Bronchial epithelial cell (primary cell): ENCODE data around the gene POU2F3. TPM values are rescaled to one million over a fixed set of nuclear protein-coding genes. Genes with fewer than 3 reads are reported as not detected.

ENCODE experiments used
- DNase-seq: peaks from one replicate; pipeline ENCODE4 v3.0.0-alpha.2; 2010; ENCODE audit warnings: low read depth
- FAIRE-seq: peaks from 2 replicates; lab custom pipeline; 2011; peaks lifted over from hg19 to GRCh38; lab: Jason Lieb, UNC
- H3K27me3 ChIP-seq: 2 replicates; pipeline ENCODE4 v1.5.1; 2011; ENCODE audit warnings: low read length; ENCODE audit not compliant: control insufficient read depth, insufficient read depth
- H3K36me3 ChIP-seq: 2 replicates; pipeline ENCODE4 v1.5.1; 2011; ENCODE audit warnings: low read length; ENCODE audit not compliant: control insufficient read depth, insufficient read depth
- H3K4me3 ChIP-seq: 2 replicates; pipeline ENCODE4 v1.5.1; 2011; ENCODE audit warnings: mild to moderate bottlenecking, low read depth, low read length, control low read depth
- total RNA-seq: library from RNA; depleted of rRNA; stranded (reverse); fragments of >200 nt; gene quantifications from 2 replicates; pipeline ENCODE4 v1.2.1, GENCODE V29; 2014
- TF ChIP-seq, protein P1 (sequence below): IDR thresholded peaks from 2 replicates; pipeline ENCODE4 v1.5.1; 2011; ENCODE audit warnings: mild to moderate bottlenecking, moderate library complexity, low read length, control low read depth, inconsistent platforms; ENCODE audit not compliant: insufficient read depth, severe bottlenecking

Gene POU2F3
- total RNA-seq, 1 donor from 2014 or later = not detected

DNA sequence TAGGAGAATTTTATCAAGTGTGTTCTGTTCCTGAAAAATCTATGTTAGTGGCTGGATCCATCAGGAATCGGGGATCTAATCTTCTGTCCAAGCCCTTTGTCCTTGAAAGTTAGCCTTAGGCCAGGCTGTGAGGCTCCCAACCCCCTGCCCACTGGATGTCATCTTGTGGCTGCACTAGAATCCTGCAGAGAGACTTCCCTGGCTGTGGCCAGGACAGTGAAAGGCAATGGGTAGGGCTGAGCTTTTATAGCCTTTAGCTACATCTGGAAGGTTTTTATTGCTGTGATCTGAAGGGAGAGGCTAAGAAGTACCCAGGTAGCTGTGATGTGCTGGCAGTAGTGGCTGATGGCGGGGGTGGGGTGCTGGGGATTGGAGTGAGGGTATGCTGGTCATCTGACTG is 27.0 kb upstream of the POU2F3 start:
- Histone ChIP-seq H3K4me3 (no peak overlapping the region), H3K27me3 (no peaks in the 10 kb centered on the region), H3K36me3 (peaks cover 1% of the 10 kb centered on the region)
- DNase-seq (no peak), FAIRE-seq (no peak)
- TF ChIP-seq, protein P1, sequence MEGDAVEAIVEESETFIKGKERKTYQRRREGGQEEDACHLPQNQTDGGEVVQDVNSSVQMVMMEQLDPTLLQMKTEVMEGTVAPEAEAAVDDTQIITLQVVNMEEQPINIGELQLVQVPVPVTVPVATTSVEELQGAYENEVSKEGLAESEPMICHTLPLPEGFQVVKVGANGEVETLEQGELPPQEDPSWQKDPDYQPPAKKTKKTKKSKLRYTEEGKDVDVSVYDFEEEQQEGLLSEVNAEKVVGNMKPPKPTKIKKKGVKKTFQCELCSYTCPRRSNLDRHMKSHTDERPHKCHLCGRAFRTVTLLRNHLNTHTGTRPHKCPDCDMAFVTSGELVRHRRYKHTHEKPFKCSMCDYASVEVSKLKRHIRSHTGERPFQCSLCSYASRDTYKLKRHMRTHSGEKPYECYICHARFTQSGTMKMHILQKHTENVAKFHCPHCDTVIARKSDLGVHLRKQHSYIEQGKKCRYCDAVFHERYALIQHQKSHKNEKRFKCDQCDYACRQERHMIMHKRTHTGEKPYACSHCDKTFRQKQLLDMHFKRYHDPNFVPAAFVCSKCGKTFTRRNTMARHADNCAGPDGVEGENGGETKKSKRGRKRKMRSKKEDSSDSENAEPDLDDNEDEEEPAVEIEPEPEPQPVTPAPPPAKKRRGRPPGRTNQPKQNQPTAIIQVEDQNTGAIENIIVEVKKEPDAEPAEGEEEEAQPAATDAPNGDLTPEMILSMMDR = no peak

DNA sequence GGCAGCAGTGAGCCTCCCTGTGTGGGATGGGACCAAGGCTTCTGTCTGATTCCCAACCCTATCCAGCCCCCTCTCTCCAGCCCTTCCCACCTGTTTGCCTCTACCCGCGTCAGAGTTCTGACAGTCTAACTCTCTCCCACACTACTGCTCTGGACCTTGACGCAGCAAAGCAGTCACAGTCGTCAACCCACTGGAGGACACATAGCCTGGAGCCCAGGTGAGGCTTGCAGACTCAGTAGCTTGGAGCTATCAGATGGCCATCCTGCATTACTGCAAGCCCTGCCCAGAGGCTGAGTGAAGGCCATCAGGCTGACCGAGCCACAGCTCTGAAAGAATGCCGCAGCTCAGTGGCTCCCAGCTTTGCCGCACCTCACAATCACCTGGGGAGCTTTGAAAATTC is 25.4 kb upstream of the POU2F3 start:
- FAIRE-seq (no peak), DNase-seq (no peak)
- TF ChIP-seq, protein P1 = no peak
- H3K27me3 ChIP-seq = no peaks in the 10 kb centered on the region
- H3K36me3 ChIP-seq = peaks cover 1% of the 10 kb centered on the region
- H3K4me3 ChIP-seq = no peak overlapping the region

DNA sequence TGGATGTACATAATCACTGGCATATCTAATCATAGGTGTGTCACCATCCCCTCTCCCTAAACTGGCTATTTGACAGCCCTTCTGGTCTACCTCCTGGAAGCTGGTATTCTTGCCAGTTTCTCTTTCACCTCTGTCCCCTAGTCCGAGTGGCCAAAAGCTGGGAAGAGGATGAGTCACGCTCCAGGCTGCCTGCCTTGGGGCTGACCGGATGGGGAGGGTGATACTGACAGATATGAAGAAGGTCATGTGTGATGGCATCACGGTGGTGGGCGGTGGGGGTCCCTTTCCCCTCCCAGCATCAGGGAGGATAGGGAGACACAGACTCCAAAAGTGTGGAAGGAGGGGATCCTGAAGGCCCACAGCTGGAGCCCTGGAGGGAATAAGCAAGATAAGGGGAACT is 24.3 kb upstream of the POU2F3 start:
- Histone ChIP-seq H3K36me3 (peaks cover 1% of the 10 kb centered on the region), H3K27me3 (no peaks in the 10 kb centered on the region), H3K4me3 (no peak overlapping the region)
- FAIRE-seq = no peak
- TF ChIP-seq, protein P1 = no peak
- DNase-seq = no peak

DNA sequence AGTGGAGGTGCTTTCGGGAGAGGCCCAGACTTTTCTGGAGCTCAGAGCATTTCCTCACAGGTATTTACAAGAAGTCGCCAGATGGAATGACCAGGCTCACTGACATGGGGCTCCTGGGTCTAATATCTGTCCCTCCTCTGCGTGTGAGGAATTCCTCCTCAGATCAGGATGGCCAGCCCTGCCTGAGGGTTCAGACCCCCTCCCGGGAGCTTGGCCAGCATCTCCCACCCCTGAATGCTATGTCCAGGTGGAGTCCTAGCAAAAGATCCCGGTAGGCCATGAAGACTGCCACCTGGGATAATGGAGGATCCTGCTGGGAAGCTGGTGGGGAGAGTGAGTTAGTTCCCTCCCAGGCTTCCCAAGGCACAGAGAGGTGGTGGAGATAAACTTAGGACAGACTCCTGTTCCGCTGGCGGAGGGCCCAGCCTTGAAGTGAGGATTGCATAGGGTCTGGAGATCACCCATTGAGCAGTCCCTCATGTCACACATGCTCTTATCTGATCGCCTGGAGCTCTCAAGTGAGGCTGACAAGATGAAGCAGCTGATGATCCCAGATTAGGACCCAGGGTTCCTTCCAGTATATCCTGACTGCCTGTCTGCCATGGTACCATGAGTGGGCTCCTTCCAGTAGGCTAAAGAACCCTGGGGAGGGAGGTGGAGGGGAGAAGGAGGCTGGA is 23.4 kb upstream of the POU2F3 start:
- FAIRE-seq (peak; percentile 77), DNase-seq (no peak)
- Histone ChIP-seq H3K36me3 (peaks cover 1% of the 10 kb centered on the region), H3K27me3 (no peaks in the 10 kb centered on the region), H3K4me3 (no peak overlapping the region)
- TF ChIP-seq, protein P1 = no peak

DNA sequence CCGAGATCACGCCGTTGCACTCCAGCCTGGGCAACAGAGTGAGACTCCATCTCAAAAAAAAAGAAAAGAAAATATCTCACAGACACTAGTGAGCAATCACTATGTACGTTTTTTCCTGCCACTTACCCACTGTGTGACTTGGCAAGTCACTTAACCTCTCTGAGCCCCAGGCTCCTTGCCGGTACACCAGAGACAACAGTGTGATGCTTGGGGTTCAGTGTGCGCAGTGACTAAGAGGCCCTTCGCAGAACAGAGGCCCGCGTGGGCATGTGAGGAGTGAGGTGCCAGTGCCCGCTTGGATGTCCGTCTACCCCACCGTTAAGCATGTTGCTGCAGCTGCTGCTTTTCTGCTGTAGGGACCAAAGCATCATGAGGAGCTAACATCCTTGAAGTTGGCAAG is 22.4 kb upstream of the POU2F3 start:
- peaks cover 1% of the 10 kb centered on the region for H3K36me3 ChIP-seq
- no peaks in the 10 kb centered on the region for H3K27me3 ChIP-seq
- no peak for FAIRE-seq

More for the DNA sequence above, 22.4 kb upstream of the POU2F3 start:
- no peak overlapping the region for H3K4me3 ChIP-seq
- DNase-seq = no peak
- TF ChIP-seq, protein P1 = no peak
